Activated CD8-positive, alpha-beta memory T cell treated with anti-CD3 and anti-CD28 coated beads, Interleukin-2, amount 50 U/mL, for 24 hours (primary cell): ENCODE results near the gene ISOC1.

Experiments
- DNase-seq: peaks from one replicate; pipeline ENCODE4 v3.0.0-alpha.2; 2020; ENCODE audit errors: extremely low read depth

The ISOC1 gene

GRCh38 chr5:129125819-129126218, 31.3 kb downstream of the ISOC1 start:
- no peak for DNase-seq

- no peak for DNase-seq
Measured at GRCh38 chr5:129133553-129133952, 39.0 kb downstream of the ISOC1 start.

GRCh38 chr5:129135633-129136032, 41.1 kb downstream of the ISOC1 start:
- no peak for DNase-seq

GRCh38 chr5:129137637-129138036, 43.1 kb downstream of the ISOC1 start:
- DNase-seq, result no peak

GRCh38 chr5:129141078-129141477, 46.5 kb downstream of the ISOC1 start:
- no peak for DNase-seq

- no peak for DNase-seq
Measured at GRCh38 chr5:129141696-129142095, 47.1 kb downstream of the ISOC1 start.

- DNase-seq, result no peak
Measured at GRCh38 chr5:129155876-129156275, 61.3 kb downstream of the ISOC1 start.

- DNase-seq, result no peak
Measured at GRCh38 chr5:129161830-129162229, 67.3 kb downstream of the ISOC1 start.
